HCT116 (cell line): ENCODE results near the gene B3GALT5.

Experiments used
- CEBPB ChIP-seq: IDR thresholded peaks from 2 replicates; pipeline ENCODE4 v1.6.1; 2012; ENCODE audit warnings: low read depth
- EZH2 ChIP-seq: fragments of 200-600 bp; sonication (generic); IDR thresholded peaks from 2 replicates; pipeline ENCODE4 v1.6.1; 2017; ENCODE audit warnings: antibody characterized with exemption, mixed run types
- EZH2phosphoT487 ChIP-seq: fragments of 200-600 bp; IDR thresholded peaks from 2 replicates; pipeline ENCODE4 v1.6.1; 2018; ENCODE audit warnings: antibody characterized with exemption, borderline replicate concordance
- JUND ChIP-seq: IDR thresholded peaks from 2 replicates; pipeline ENCODE4 v1.6.1; 2012
- POLR2AphosphoS5 ChIP-seq: IDR thresholded peaks from 2 replicates; pipeline ENCODE4 v1.6.1; 2011; ENCODE audit warnings: mild to moderate bottlenecking, low read depth, low read length, moderate library complexity
- SIN3A ChIP-seq: IDR thresholded peaks from 2 replicates; pipeline ENCODE4 v1.6.1; 2012; ENCODE audit warnings: low read depth
- SRF ChIP-seq: IDR thresholded peaks from 2 replicates; pipeline ENCODE4 v1.6.1; 2012; ENCODE audit warnings: low read depth
- YY1 ChIP-seq: IDR thresholded peaks from 2 replicates; pipeline ENCODE4 v1.6.1; 2011; ENCODE audit warnings: low read length, low read depth, moderate library complexity, mild to moderate bottlenecking; ENCODE audit not compliant: insufficient replicate concordance; ENCODE audit errors: extremely low read depth
- ZFX ChIP-seq: fragments of 450-650 bp; IDR thresholded peaks from 2 replicates; pipeline ENCODE4 v1.6.1; 2017
- TF ChIP-seq, protein P1 (sequence below), 3 experiments: fragments of 200-600 bp in 1 of 3; sonication (generic) in 1 of 3; IDR thresholded peaks in 2 of 3; conservative IDR thresholded peaks in 1 of 3; 2 replicates each; pipeline ENCODE4 v1.5.1; 2012 to 2017; ENCODE audit warnings: low read depth in 2 of 3, low read length in 2 of 3, antibody characterized with exemption in 1 of 3, borderline replicate concordance in 1 of 3, control low read depth in 1 of 3, mild to moderate bottlenecking in 1 of 3, mixed read lengths in 1 of 3, mixed run types in 1 of 3, moderate library complexity in 1 of 3; ENCODE audit not compliant: insufficient read depth in 1 of 3
- TF ChIP-seq, protein P2 (sequence below): IDR thresholded peaks from 2 replicates; pipeline ENCODE4 v1.6.1; 2012
- TF ChIP-seq, protein P3 (sequence below): IDR thresholded peaks from 2 replicates; pipeline ENCODE4 v1.6.1; 2012; ENCODE audit warnings: low read depth

DNA sequence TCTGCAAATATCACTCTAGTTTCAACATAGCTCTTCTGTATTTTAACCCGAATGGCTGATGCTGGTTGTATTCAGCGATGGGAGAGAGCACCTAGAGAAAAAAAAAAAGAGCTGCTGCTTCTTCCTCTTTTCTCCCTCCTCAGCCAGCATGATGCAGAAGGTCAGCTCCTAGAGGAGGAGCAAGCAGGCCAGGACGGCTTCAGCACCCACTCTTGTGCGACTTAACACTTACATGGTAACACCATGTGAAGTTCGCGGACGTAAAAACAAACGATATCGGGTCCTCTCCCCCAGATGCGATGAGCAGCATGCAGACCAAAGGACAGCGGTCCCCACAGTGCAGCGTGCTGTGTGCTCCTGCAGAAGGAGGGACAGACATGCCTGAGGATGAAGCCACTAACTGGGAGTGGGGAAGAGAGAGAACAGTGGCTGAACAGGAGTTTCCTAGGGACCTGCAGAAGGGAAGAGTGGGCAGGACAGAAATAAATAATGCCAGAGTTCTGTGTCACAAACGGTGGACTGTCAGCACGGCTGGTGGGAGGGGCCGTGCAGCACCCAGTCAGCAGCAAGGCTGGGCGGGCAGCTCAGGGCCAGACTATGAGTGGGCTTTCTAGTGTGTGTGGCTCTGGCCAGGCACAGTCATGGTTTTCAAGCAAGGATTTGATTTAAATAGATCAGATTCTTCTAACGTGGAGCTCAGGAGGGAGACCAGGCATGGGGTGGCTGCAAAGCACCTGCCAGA is 11.4 kb upstream of the B3GALT5 start:
- TF ChIP-seq POLR2AphosphoS5 (no peak), SRF (no peak), EZH2 (no peak), YY1 (no peak), ZFX (no peak), EZH2phosphoT487 (no peak), SIN3A (no peak), CEBPB (no peak), JUND (no peak)
- TF ChIP-seq, protein P1, sequence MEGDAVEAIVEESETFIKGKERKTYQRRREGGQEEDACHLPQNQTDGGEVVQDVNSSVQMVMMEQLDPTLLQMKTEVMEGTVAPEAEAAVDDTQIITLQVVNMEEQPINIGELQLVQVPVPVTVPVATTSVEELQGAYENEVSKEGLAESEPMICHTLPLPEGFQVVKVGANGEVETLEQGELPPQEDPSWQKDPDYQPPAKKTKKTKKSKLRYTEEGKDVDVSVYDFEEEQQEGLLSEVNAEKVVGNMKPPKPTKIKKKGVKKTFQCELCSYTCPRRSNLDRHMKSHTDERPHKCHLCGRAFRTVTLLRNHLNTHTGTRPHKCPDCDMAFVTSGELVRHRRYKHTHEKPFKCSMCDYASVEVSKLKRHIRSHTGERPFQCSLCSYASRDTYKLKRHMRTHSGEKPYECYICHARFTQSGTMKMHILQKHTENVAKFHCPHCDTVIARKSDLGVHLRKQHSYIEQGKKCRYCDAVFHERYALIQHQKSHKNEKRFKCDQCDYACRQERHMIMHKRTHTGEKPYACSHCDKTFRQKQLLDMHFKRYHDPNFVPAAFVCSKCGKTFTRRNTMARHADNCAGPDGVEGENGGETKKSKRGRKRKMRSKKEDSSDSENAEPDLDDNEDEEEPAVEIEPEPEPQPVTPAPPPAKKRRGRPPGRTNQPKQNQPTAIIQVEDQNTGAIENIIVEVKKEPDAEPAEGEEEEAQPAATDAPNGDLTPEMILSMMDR (IDR thresholded peaks at IDR 0.05 in 2 of 3, conservative IDR thresholded peaks at IDR 0.05 in 1 of 3; ENCODE audit: borderline replicate concordance in 1 of 3, insufficient read depth in 1 of 3, low read depth in 2 of 3, low read length in 2 of 3): no peak
- TF ChIP-seq, protein P2, sequence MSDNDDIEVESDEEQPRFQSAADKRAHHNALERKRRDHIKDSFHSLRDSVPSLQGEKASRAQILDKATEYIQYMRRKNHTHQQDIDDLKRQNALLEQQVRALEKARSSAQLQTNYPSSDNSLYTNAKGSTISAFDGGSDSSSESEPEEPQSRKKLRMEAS: no peak
- TF ChIP-seq, protein P3, sequence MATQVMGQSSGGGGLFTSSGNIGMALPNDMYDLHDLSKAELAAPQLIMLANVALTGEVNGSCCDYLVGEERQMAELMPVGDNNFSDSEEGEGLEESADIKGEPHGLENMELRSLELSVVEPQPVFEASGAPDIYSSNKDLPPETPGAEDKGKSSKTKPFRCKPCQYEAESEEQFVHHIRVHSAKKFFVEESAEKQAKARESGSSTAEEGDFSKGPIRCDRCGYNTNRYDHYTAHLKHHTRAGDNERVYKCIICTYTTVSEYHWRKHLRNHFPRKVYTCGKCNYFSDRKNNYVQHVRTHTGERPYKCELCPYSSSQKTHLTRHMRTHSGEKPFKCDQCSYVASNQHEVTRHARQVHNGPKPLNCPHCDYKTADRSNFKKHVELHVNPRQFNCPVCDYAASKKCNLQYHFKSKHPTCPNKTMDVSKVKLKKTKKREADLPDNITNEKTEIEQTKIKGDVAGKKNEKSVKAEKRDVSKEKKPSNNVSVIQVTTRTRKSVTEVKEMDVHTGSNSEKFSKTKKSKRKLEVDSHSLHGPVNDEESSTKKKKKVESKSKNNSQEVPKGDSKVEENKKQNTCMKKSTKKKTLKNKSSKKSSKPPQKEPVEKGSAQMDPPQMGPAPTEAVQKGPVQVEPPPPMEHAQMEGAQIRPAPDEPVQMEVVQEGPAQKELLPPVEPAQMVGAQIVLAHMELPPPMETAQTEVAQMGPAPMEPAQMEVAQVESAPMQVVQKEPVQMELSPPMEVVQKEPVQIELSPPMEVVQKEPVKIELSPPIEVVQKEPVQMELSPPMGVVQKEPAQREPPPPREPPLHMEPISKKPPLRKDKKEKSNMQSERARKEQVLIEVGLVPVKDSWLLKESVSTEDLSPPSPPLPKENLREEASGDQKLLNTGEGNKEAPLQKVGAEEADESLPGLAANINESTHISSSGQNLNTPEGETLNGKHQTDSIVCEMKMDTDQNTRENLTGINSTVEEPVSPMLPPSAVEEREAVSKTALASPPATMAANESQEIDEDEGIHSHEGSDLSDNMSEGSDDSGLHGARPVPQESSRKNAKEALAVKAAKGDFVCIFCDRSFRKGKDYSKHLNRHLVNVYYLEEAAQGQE: no peak
